Cerebellar cortex (tissue), 1 donor: Measurements from ENCODE around the gene MC1R.
A peak's percentile ranks its signal among the peaks of the same experiment; 100 is the strongest.
"Not testable (repeated sequence)": the region's sequence is repeated elsewhere in the genome, so short reads cannot be mapped to it uniquely, and the experiment has no call there.

Experiments used
- DNase-seq: peaks from one replicate; pipeline ENCODE4 v3.0.0-alpha.2; 2015; ENCODE audit warnings: low spot score

MC1R gene

GRCh38 chr16:89934611-89935553, 16.2 kb downstream of the MC1R start:
- DNase-seq: no peak

- DNase-seq: not testable (repeated sequence)
Measured at GRCh38 chr16:89935620-89936019, 17.0 kb downstream of the MC1R start.

- no peak for DNase-seq
Measured at GRCh38 chr16:89936034-89936433, 17.4 kb downstream of the MC1R start.

- DNase-seq: no peak
Measured at GRCh38 chr16:89936508-89936907, 17.8 kb downstream of the MC1R start.

GRCh38 chr16:89936981-89937380, 18.3 kb downstream of the MC1R start:
- DNase-seq: no peak

- DNase-seq: no peak
Measured at GRCh38 chr16:89938175-89938885, 19.7 kb downstream of the MC1R start.

GRCh38 chr16:89944773-89945172, 26.1 kb downstream of the MC1R start:
- no peak for DNase-seq

GRCh38 chr16:89945654-89946053, 27.0 kb downstream of the MC1R start:
- DNase-seq: no peak

- DNase-seq: no peak
Measured at GRCh38 chr16:89946515-89946914, 27.9 kb downstream of the MC1R start.

GRCh38 chr16:89949121-89949742, 30.6 kb downstream of the MC1R start:
- no peak for DNase-seq

GRCh38 chr16:89949756-89950155, 31.1 kb downstream of the MC1R start:
- no peak for DNase-seq

GRCh38 chr16:89951509-89951908, 32.8 kb downstream of the MC1R start:
- no peak for DNase-seq

GRCh38 chr16:89952049-89952448, 33.4 kb downstream of the MC1R start:
- no peak for DNase-seq

- no peak for DNase-seq
Measured at GRCh38 chr16:89952551-89952950, 33.9 kb downstream of the MC1R start.

- DNase-seq: no peak
Measured at GRCh38 chr16:89953671-89954406, 35.2 kb downstream of the MC1R start.

- DNase-seq: no peak
Measured at GRCh38 chr16:89954462-89954861, 35.8 kb downstream of the MC1R start.

GRCh38 chr16:89955001-89955685, 36.5 kb downstream of the MC1R start:
- no peak for DNase-seq

- no peak for DNase-seq
Measured at GRCh38 chr16:89956505-89957215, 38.0 kb downstream of the MC1R start.

GRCh38 chr16:89957216-89957785, 38.6 kb downstream of the MC1R start:
- DNase-seq: no peak

- DNase-seq: peak; percentile 67
Measured at GRCh38 chr16:89958068-89958467, 39.4 kb downstream of the MC1R start.
